ENCODE measurements around the gene ATP10A. TPM values are rescaled to one million over a fixed set of nuclear protein-coding genes. Genes with fewer than 3 reads are reported as not detected.
A peak's percentile ranks its signal among the peaks of the same experiment; 100 is the strongest.

The ATP10A gene
- total and polyA plus RNA-seq, 11 donors, result 0.53 to 3.3 (median 1.0) TPM

- Histone ChIP-seq H3K36me3 (no peaks in the 10 kb centered on the region), H3K27ac (no peak overlapping the region), H3K27me3 (no peaks in the 10 kb centered on the region), H3K4me3 (no peak overlapping the region), H3K4me1 (peaks cover 0 to 42% (median 11%) of the 10 kb centered on the region in 12 donors), H3K9me3 (no peaks in the 10 kb centered on the region)
- DNase-seq (no peak), ATAC-seq (no peak)
- intact Hi-C loops (cut with DNase I), result loop anchor here in 2 of 10 donors (10.0 kb wide), 2 partner anchors 57 to 107 kb away; no protein-coding TSS in a partner anchor
- no peak for TF ChIP-seq POLR2A (IDR thresholded peaks at IDR 0.05)
- TF ChIP-seq CTCF (IDR thresholded peaks at IDR 0.05), result no peak
These were observed 11.1 kb downstream of the ATP10A start for GRCh38 chr15:25852027-25852426.

GRCh38 chr15:25850154-25851111, 12.7 kb downstream of the ATP10A start:
- peak overlapping the region; percentile 38 to 92 (median 68) for H3K27ac ChIP-seq
- TF ChIP-seq POLR2A (IDR thresholded peaks at IDR 0.05) (no peak), CTCF (IDR thresholded peaks at IDR 0.05) (no peak)
- peaks cover 0 to 50% (median 11%) of the 10 kb centered on the region in 12 donors for H3K4me1 ChIP-seq
- H3K9me3 ChIP-seq, result no peaks in the 10 kb centered on the region
- H3K27me3 ChIP-seq, result no peaks in the 10 kb centered on the region
- intact Hi-C loops (cut with DNase I), result loop anchor here in 2 of 10 donors (10.0 kb wide), 2 partner anchors 56 to 106 kb away; no protein-coding TSS in a partner anchor
- H3K36me3 ChIP-seq, result no peaks in the 10 kb centered on the region
- ATAC-seq (peak; percentile 56 to 95 (median 88)), DNase-seq (peak; percentile 74 to 90 (median 86))
- peak overlapping the region in 10 of 12 donors; percentile 28 to 58 (median 48) for H3K4me3 ChIP-seq
- WGBS, 4 donors, result 11 to 21% (median 12%) methylated on average over 19 to 36 of the region's 36 CpGs

- DNase-seq, result peak in 2 of 5 donors; percentile 44 to 60
- peaks cover 0 to 4% (median 0%) of the 10 kb centered on the region in 9 donors for H3K27me3 ChIP-seq
- intact Hi-C loops (cut with DNase I), result loop anchor here in 2 of 10 donors (5.0 kb wide), 2 partner anchors 57 to 72 kb away; no protein-coding TSS in a partner anchor
- no peaks in the 10 kb centered on the region for H3K9me3 ChIP-seq
- peak overlapping the region in 8 of 12 donors; percentile 20 to 58 (median 50) for H3K4me3 ChIP-seq
- WGBS, 4 donors, result 32 to 52% (median 37%) methylated on average over 11 of the region's 11 CpGs
- H3K27ac ChIP-seq, result peak overlapping the region; percentile 38 to 92 (median 68)
- peaks cover 0 to 50% (median 11%) of the 10 kb centered on the region in 12 donors for H3K4me1 ChIP-seq
- no peaks in the 10 kb centered on the region for H3K36me3 ChIP-seq
- ATAC-seq, result peak; percentile 59 to 86 (median 74)
- no peak for TF ChIP-seq CTCF (IDR thresholded peaks at IDR 0.05)
- no peak for TF ChIP-seq POLR2A (IDR thresholded peaks at IDR 0.05)
These were observed 13.8 kb downstream of the ATP10A start for GRCh38 chr15:25849157-25849921.

All from heart left ventricle (tissue), 16 donors.